Measurements from ENCODE around the gene BICD1. TPM values are rescaled to one million over a fixed set of nuclear protein-coding genes. Genes with fewer than 3 reads are reported as not detected.

Gene BICD1
- total and polyA plus RNA-seq, 2 of the 13 experiments (the other 11 are each of a cell fraction or from before 2014, with no cell fraction given): 4.5 to 5.2 TPM

DNA sequence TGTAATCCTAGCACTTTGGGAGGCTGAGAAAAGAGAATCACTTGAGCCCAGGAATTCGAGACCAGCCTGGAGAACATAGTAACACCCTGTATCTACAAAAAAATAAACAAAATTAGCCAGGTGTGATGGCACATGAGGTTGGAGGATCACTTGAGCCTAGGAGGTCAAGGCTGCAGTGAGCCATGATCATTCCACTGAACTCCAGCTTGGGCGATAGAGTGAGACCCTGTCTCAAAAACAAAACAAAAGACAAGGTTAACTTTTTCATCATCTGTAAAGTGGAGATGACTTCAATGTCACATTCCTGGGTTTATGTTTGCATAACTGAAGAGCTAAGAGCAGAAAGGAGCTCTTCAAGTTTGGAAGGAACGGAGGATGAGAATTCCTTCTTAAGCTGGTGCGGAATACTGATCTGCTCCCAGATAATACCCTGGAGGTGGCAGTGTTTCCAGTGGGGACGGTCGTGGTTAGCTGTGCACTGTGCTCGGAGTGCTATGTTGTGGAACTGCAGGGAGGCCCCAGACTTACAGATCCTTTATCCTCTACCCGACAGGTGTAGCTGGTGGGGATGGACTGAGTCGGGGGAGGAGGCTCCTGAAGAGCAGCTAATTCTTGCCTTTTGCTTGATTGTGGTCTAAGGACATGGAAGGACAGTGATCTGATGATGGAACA, 22.5 kb upstream of the BICD1 start:
- TF ChIP-seq POLR2A (IDR thresholded peaks at IDR 0.05; ENCODE audit: insufficient read depth in 1 of 2, low read depth in 2 of 2, low read length in 2 of 2) (no peak), CTCF (CRISPR knock-in tag; IDR thresholded peaks at IDR 0.05) (peak; percentile 43), SMC3 (IDR thresholded peaks at IDR 0.05; ENCODE audit: low read length) (peak; percentile 17; the same call in 1 of the 2 replicates)
- ChIA-PET CTCF (ENCODE audit: low intra/inter-chr PET ratio, low total read pairs) (no interaction called here), POLR2A (no interaction called here)
- H3K4me2 ChIP-seq (ENCODE audit: low read depth, low read length): no peak overlapping the region
- in situ Hi-C loops (cut with HindIII; ENCODE audit: extremely low pct_ligation_motif_present, low pct_unique_long_range_greater_than_20kb): no loop called here
- H3K36me3 ChIP-seq (replicated peaks in 1 of 2; ENCODE audit: control insufficient read depth in 1 of 2, insufficient read depth in 2 of 2, low read length in 2 of 2): no peaks in the 10 kb centered on the region
- FAIRE-seq: no peak
- intact Hi-C loops (cut with micrococcal nuclease; ENCODE audit: unreplicated experiment): no loop called here
- H3K9ac ChIP-seq (ENCODE audit: insufficient read depth, low read depth, low read length): no peak overlapping the region
- no peak overlapping the region for H3K27ac ChIP-seq (ENCODE audit: extremely low read length, insufficient read depth, low read length)
- peak; percentile 96 for ATAC-seq
- H3K9me3 ChIP-seq (ENCODE audit: low read length): no peaks in the 10 kb centered on the region
- no peaks in the 10 kb centered on the region for H4K20me1 ChIP-seq (ENCODE audit: insufficient read depth, low read length)
- H3K79me2 ChIP-seq (ENCODE audit: insufficient read depth, low read length): no peaks in the 10 kb centered on the region
- no TSS peak for BruUV-seq (replicated peaks)
- no peaks in the 10 kb centered on the region for H3K27me3 ChIP-seq (ENCODE audit: control insufficient read depth in 1 of 2, insufficient read depth in 2 of 2, low read length in 2 of 2)
- H3K4me3 ChIP-seq (replicated peaks in 1 of 3; ENCODE audit: insufficient read depth in 1 of 3, low read depth in 2 of 3, low read length in 3 of 3): no peak overlapping the region
- H3K4me1 ChIP-seq (ENCODE audit: insufficient read depth, low read length): no peaks in the 10 kb centered on the region
- no peak for DNase-seq (ENCODE audit: low spot score)
- WGBS (ENCODE audit: low lambda C conversion rate): 26% methylated on average over 6 of the region's 9 CpGs
- H2AFZ ChIP-seq (ENCODE audit: low read length): no peak overlapping the region

DNA sequence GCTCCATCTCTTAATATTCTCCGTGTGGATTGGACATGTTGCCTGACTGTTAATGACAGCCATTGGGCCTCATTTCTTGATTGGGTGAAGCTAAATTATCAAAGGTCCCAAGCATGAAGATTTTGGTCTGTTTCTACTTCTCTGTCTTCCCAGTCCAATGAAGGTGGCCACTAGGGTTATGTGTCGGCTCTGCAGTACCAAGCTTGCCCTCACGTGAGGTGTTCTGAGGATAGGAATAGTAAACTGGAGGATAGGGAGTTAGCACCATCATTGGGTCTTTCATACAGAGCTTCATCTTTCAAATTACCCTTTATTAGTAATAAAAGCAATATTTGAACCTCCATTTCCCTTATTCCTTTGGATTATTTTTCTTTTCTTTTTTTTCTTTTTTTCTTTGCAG, 21.9 kb upstream of the BICD1 start:
- no TSS peak for BruUV-seq (replicated peaks)
- TF ChIP-seq CSRNP1 (CRISPR knock-in tag; IDR thresholded peaks at IDR 0.05) (no peak), ARID2 (CRISPR knock-in tag; IDR thresholded peaks at IDR 0.05; ENCODE audit: borderline replicate concordance) (no peak), PRDM4 (CRISPR knock-in tag; IDR thresholded peaks at IDR 0.05; ENCODE audit: borderline replicate concordance) (no peak)
- H3K79me2 ChIP-seq (ENCODE audit: insufficient read depth, low read length): no peaks in the 10 kb centered on the region
- no peaks in the 10 kb centered on the region for H3K4me1 ChIP-seq (ENCODE audit: insufficient read depth, low read length)
- H4K20me1 ChIP-seq (ENCODE audit: insufficient read depth, low read length): no peaks in the 10 kb centered on the region
- FAIRE-seq (no peak), ATAC-seq (peak; percentile 85), DNase-seq (ENCODE audit: low spot score) (no peak)
- in situ Hi-C loops (cut with HindIII; ENCODE audit: extremely low pct_ligation_motif_present, low pct_unique_long_range_greater_than_20kb): no loop called here
- no peaks in the 10 kb centered on the region for H3K36me3 ChIP-seq (replicated peaks in 1 of 2; ENCODE audit: control insufficient read depth in 1 of 2, insufficient read depth in 2 of 2, low read length in 2 of 2)
- 42% methylated on average over 3 of the region's 3 CpGs for WGBS (ENCODE audit: low lambda C conversion rate)
- no peak overlapping the region for H3K9ac ChIP-seq (ENCODE audit: insufficient read depth, low read depth, low read length)
- no peak overlapping the region for H3K4me3 ChIP-seq (replicated peaks in 1 of 3; ENCODE audit: insufficient read depth in 1 of 3, low read depth in 2 of 3, low read length in 3 of 3)
- no peak overlapping the region for H3K27ac ChIP-seq (ENCODE audit: extremely low read length, insufficient read depth, low read length)
- no peaks in the 10 kb centered on the region for H3K9me3 ChIP-seq (ENCODE audit: low read length)
- no peaks in the 10 kb centered on the region for H3K27me3 ChIP-seq (ENCODE audit: control insufficient read depth in 1 of 2, insufficient read depth in 2 of 2, low read length in 2 of 2)
- CTCF ChIA-PET (ENCODE audit: low intra/inter-chr PET ratio, low total read pairs): no interaction called here
- H3K4me2 ChIP-seq (ENCODE audit: low read depth, low read length): no peak overlapping the region
- H2AFZ ChIP-seq (ENCODE audit: low read length): no peak overlapping the region
- intact Hi-C loops (cut with micrococcal nuclease; ENCODE audit: unreplicated experiment): no loop called here
- POLR2A ChIA-PET: no interaction called here

All from HepG2 (cell line).